SJSA1 (cell line): Measurements from ENCODE around the gene PKP4. TPM values are rescaled to one million over a fixed set of nuclear protein-coding genes. Genes with fewer than 3 reads are reported as not detected.

Experiments
- DNase-seq, 2 experiments: peaks; one replicate each; pipeline ENCODE4 v3.0.0-alpha.2; 2015 to 2020; ENCODE audit warnings: low spot score in 2 of 2, low read depth in 1 of 2
- H3K27ac ChIP-seq: fragments of 250-450 bp; sonication (Bioruptor Pico); 2 replicates; pipeline ENCODE4 v1.5.1; 2020; ENCODE audit warnings: mild to moderate bottlenecking, moderate library complexity
- H3K27me3 ChIP-seq: fragments of 250-450 bp; sonication (Bioruptor Pico); replicated peaks from 2 replicates; pipeline ENCODE4 v1.5.1; 2020; ENCODE audit warnings: mild to moderate bottlenecking, moderate library complexity
- H3K36me3 ChIP-seq: fragments of 250-450 bp; sonication (Bioruptor Pico); 2 replicates; pipeline ENCODE4 v1.5.1; 2020; ENCODE audit warnings: mild to moderate bottlenecking
- H3K4me1 ChIP-seq: fragments of 250-450 bp; sonication (Bioruptor Pico); replicated peaks from 2 replicates; pipeline ENCODE4 v1.6.1; 2021; ENCODE audit warnings: mild to moderate bottlenecking
- H3K4me3 ChIP-seq: fragments of 250-450 bp; sonication (Bioruptor Pico); 2 replicates; pipeline ENCODE4 v1.5.1; 2020; ENCODE audit warnings: mild to moderate bottlenecking
- H3K9me3 ChIP-seq: fragments of 250-450 bp; sonication (Bioruptor Pico); replicated peaks from 2 replicates; pipeline ENCODE4 v1.5.1; 2020; ENCODE audit warnings: mild to moderate bottlenecking
- total RNA-seq: library from RNA; depleted of rRNA; stranded (reverse); fragments of >200 nt; shearing (Covaris generic); gene quantifications from 2 replicates; pipeline ENCODE4 v1.2.3, GENCODE V29; 2014

The PKP4 gene
- total RNA-seq, 1 experiment from 2014 or later: 61.0 TPM

- no peak for DNase-seq
- no peak overlapping the region for H3K4me3 ChIP-seq
- H3K9me3 ChIP-seq: no peaks in the 10 kb centered on the region
- no peaks in the 10 kb centered on the region for H3K27me3 ChIP-seq
- peaks cover 11% of the 10 kb centered on the region for H3K4me1 ChIP-seq
- H3K36me3 ChIP-seq: peaks cover 41% of the 10 kb centered on the region
- no peak overlapping the region for H3K27ac ChIP-seq
Measured at GRCh38 chr2:158478237-158478636, 21.5 kb downstream of the PKP4 start.

GRCh38 chr2:158478816-158479215 is 22.1 kb downstream of the PKP4 start:
- Histone ChIP-seq H3K9me3 (no peaks in the 10 kb centered on the region), H3K4me3 (no peak overlapping the region), H3K27ac (no peak overlapping the region), H3K27me3 (no peaks in the 10 kb centered on the region), H3K36me3 (peaks cover 37% of the 10 kb centered on the region), H3K4me1 (peaks cover 11% of the 10 kb centered on the region)
- DNase-seq: no peak

GRCh38 chr2:158481116-158481515 is 24.4 kb downstream of the PKP4 start:
- no peaks in the 10 kb centered on the region for H3K27me3 ChIP-seq
- peaks cover 29% of the 10 kb centered on the region for H3K4me1 ChIP-seq
- DNase-seq: no peak
- peaks cover 18% of the 10 kb centered on the region for H3K36me3 ChIP-seq
- no peak overlapping the region for H3K27ac ChIP-seq
- no peak overlapping the region for H3K4me3 ChIP-seq
- no peaks in the 10 kb centered on the region for H3K9me3 ChIP-seq

GRCh38 chr2:158482594-158482993 is 25.8 kb downstream of the PKP4 start:
- H3K9me3 ChIP-seq: no peaks in the 10 kb centered on the region
- H3K27ac ChIP-seq: peak overlapping the region; percentile 23; the same call in 1 of the 2 replicates
- DNase-seq: no peak
- H3K36me3 ChIP-seq: peaks cover 10% of the 10 kb centered on the region
- H3K27me3 ChIP-seq: no peaks in the 10 kb centered on the region
- H3K4me3 ChIP-seq: no peak overlapping the region
- H3K4me1 ChIP-seq: peaks cover 42% of the 10 kb centered on the region

GRCh38 chr2:158484892-158485556 is 28.3 kb downstream of the PKP4 start:
- H3K4me1 ChIP-seq: peaks cover 52% of the 10 kb centered on the region
- H3K27ac ChIP-seq: peak overlapping the region; percentile 36
- H3K27me3 ChIP-seq: no peaks in the 10 kb centered on the region
- no peak overlapping the region for H3K4me3 ChIP-seq
- DNase-seq: no peak
- 0 out of 2 replicates have a peak, but pooled peaks cover 5% of the 10 kb centered on the region for H3K36me3 ChIP-seq
- H3K9me3 ChIP-seq: no peaks in the 10 kb centered on the region

GRCh38 chr2:158486150-158486969 is 29.6 kb downstream of the PKP4 start:
- Histone ChIP-seq H3K27me3 (no peaks in the 10 kb centered on the region), H3K9me3 (no peaks in the 10 kb centered on the region), H3K4me1 (peaks cover 60% of the 10 kb centered on the region), H3K36me3 (0 out of 2 replicates have a peak, but pooled peaks cover 2% of the 10 kb centered on the region), H3K27ac (peak overlapping the region; percentile 47), H3K4me3 (no peak overlapping the region)
- no peak for DNase-seq

- H3K4me1 ChIP-seq: peaks cover 60% of the 10 kb centered on the region
- 0 out of 2 replicates have a peak, but pooled peaks cover 2% of the 10 kb centered on the region for H3K36me3 ChIP-seq
- H3K27ac ChIP-seq: peak overlapping the region; percentile 47
- no peaks in the 10 kb centered on the region for H3K27me3 ChIP-seq
- DNase-seq: peak; percentile 48 to 61
- no peak overlapping the region for H3K4me3 ChIP-seq
- H3K9me3 ChIP-seq: no peaks in the 10 kb centered on the region
Measured at GRCh38 chr2:158486970-158487325, 30.2 kb downstream of the PKP4 start.

GRCh38 chr2:158487419-158487818 is 30.7 kb downstream of the PKP4 start:
- Histone ChIP-seq H3K36me3 (0 out of 2 replicates have a peak, but pooled peaks cover 2% of the 10 kb centered on the region), H3K4me1 (peaks cover 55% of the 10 kb centered on the region), H3K9me3 (no peaks in the 10 kb centered on the region), H3K27ac (peak overlapping the region; percentile 47), H3K4me3 (no peak overlapping the region), H3K27me3 (no peaks in the 10 kb centered on the region)
- peak in 1 of 2 experiments; percentile 79 for DNase-seq

GRCh38 chr2:158488442-158489216 is 31.9 kb downstream of the PKP4 start:
- peaks cover 49% of the 10 kb centered on the region for H3K4me1 ChIP-seq
- H3K4me3 ChIP-seq: no peak overlapping the region
- no peaks in the 10 kb centered on the region for H3K9me3 ChIP-seq
- H3K27ac ChIP-seq: no peak overlapping the region
- no peak for DNase-seq
- no peaks in the 10 kb centered on the region for H3K27me3 ChIP-seq
- H3K36me3 ChIP-seq: 0 out of 2 replicates have a peak, but pooled peaks cover 2% of the 10 kb centered on the region

GRCh38 chr2:158489366-158490112 is 32.8 kb downstream of the PKP4 start:
- no peak overlapping the region for H3K4me3 ChIP-seq
- H3K27ac ChIP-seq: no peak overlapping the region
- no peak for DNase-seq
- H3K9me3 ChIP-seq: no peaks in the 10 kb centered on the region
- H3K27me3 ChIP-seq: no peaks in the 10 kb centered on the region
- 0 out of 2 replicates have a peak, but pooled peaks cover 2% of the 10 kb centered on the region for H3K36me3 ChIP-seq
- H3K4me1 ChIP-seq: peaks cover 45% of the 10 kb centered on the region

GRCh38 chr2:158491072-158491471 is 34.3 kb downstream of the PKP4 start:
- Histone ChIP-seq H3K9me3 (no peaks in the 10 kb centered on the region), H3K36me3 (no peaks in the 10 kb centered on the region), H3K4me3 (no peak overlapping the region), H3K4me1 (peaks cover 31% of the 10 kb centered on the region), H3K27ac (no peak overlapping the region), H3K27me3 (no peaks in the 10 kb centered on the region)
- DNase-seq: no peak

GRCh38 chr2:158493458-158493857 is 36.7 kb downstream of the PKP4 start:
- H3K4me3 ChIP-seq: no peak overlapping the region
- no peak for DNase-seq
- no peaks in the 10 kb centered on the region for H3K36me3 ChIP-seq
- no peaks in the 10 kb centered on the region for H3K27me3 ChIP-seq
- peaks cover 18% of the 10 kb centered on the region for H3K4me1 ChIP-seq
- no peak overlapping the region for H3K27ac ChIP-seq
- H3K9me3 ChIP-seq: no peaks in the 10 kb centered on the region

GRCh38 chr2:158495175-158495574 is 38.4 kb downstream of the PKP4 start:
- H3K27me3 ChIP-seq: no peaks in the 10 kb centered on the region
- no peak overlapping the region for H3K4me3 ChIP-seq
- no peak overlapping the region for H3K27ac ChIP-seq
- H3K4me1 ChIP-seq: peaks cover 22% of the 10 kb centered on the region
- no peaks in the 10 kb centered on the region for H3K9me3 ChIP-seq
- DNase-seq: no peak
- 0 out of 2 replicates have a peak, but pooled peaks cover 3% of the 10 kb centered on the region for H3K36me3 ChIP-seq
